ENCODE results near the gene NRG3.
"Not testable (repeated sequence)": the region's sequence is repeated elsewhere in the genome, so short reads cannot be mapped to it uniquely, and the experiment has no call there.

Gene NRG3

GRCh38 chr10:82318534-82318933 lies 443.5 kb downstream of the NRG3 start:
- H3K9me3 ChIP-seq (ENCODE audit: control insufficient read depth, low read length), result no peaks in the 10 kb centered on the region
- DNase-seq, result no peak
- no peaks in the 10 kb centered on the region for H3K4me1 ChIP-seq (ENCODE audit: control insufficient read depth, insufficient read depth, low read length, poor library complexity, severe bottlenecking)
- no peaks in the 10 kb centered on the region for H3K27me3 ChIP-seq (replicated peaks; ENCODE audit: control insufficient read depth, insufficient read depth, low read length, poor library complexity, severe bottlenecking)
- H3K36me3 ChIP-seq (ENCODE audit: control insufficient read depth, insufficient read depth, low read length), result no peaks in the 10 kb centered on the region
- no peak overlapping the region for H3K4me3 ChIP-seq (ENCODE audit: insufficient read depth, low read depth, low read length, poor library complexity, severe bottlenecking)
- no peak overlapping the region for H3K27ac ChIP-seq (ENCODE audit: insufficient read depth, low read length, poor library complexity, severe bottlenecking)

GRCh38 chr10:82319074-82319473 lies 444.1 kb downstream of the NRG3 start:
- Histone ChIP-seq H3K9me3 (ENCODE audit: control insufficient read depth, low read length) (no peaks in the 10 kb centered on the region), H3K27ac (ENCODE audit: insufficient read depth, low read length, poor library complexity, severe bottlenecking) (no peak overlapping the region), H3K4me3 (ENCODE audit: insufficient read depth, low read depth, low read length, poor library complexity, severe bottlenecking) (no peak overlapping the region), H3K27me3 (replicated peaks; ENCODE audit: control insufficient read depth, insufficient read depth, low read length, poor library complexity, severe bottlenecking) (no peaks in the 10 kb centered on the region), H3K4me1 (ENCODE audit: control insufficient read depth, insufficient read depth, low read length, poor library complexity, severe bottlenecking) (no peaks in the 10 kb centered on the region), H3K36me3 (ENCODE audit: control insufficient read depth, insufficient read depth, low read length) (no peaks in the 10 kb centered on the region)
- DNase-seq, result no peak

GRCh38 chr10:82319562-82319961 lies 444.6 kb downstream of the NRG3 start:
- Histone ChIP-seq H3K4me3 (ENCODE audit: insufficient read depth, low read depth, low read length, poor library complexity, severe bottlenecking) (no peak overlapping the region), H3K36me3 (ENCODE audit: control insufficient read depth, insufficient read depth, low read length) (no peaks in the 10 kb centered on the region), H3K4me1 (ENCODE audit: control insufficient read depth, insufficient read depth, low read length, poor library complexity, severe bottlenecking) (no peaks in the 10 kb centered on the region), H3K27ac (ENCODE audit: insufficient read depth, low read length, poor library complexity, severe bottlenecking) (no peak overlapping the region), H3K27me3 (replicated peaks; ENCODE audit: control insufficient read depth, insufficient read depth, low read length, poor library complexity, severe bottlenecking) (no peaks in the 10 kb centered on the region), H3K9me3 (ENCODE audit: control insufficient read depth, low read length) (no peaks in the 10 kb centered on the region)
- no peak for DNase-seq

GRCh38 chr10:82321724-82322123 lies 446.7 kb downstream of the NRG3 start:
- Histone ChIP-seq H3K4me3 (ENCODE audit: insufficient read depth, low read depth, low read length, poor library complexity, severe bottlenecking) (no peak overlapping the region), H3K4me1 (ENCODE audit: control insufficient read depth, insufficient read depth, low read length, poor library complexity, severe bottlenecking) (no peaks in the 10 kb centered on the region), H3K36me3 (ENCODE audit: control insufficient read depth, insufficient read depth, low read length) (no peaks in the 10 kb centered on the region), H3K27ac (ENCODE audit: insufficient read depth, low read length, poor library complexity, severe bottlenecking) (no peak overlapping the region), H3K27me3 (replicated peaks; ENCODE audit: control insufficient read depth, insufficient read depth, low read length, poor library complexity, severe bottlenecking) (no peaks in the 10 kb centered on the region), H3K9me3 (ENCODE audit: control insufficient read depth, low read length) (no peaks in the 10 kb centered on the region)
- no peak for DNase-seq

GRCh38 chr10:82331716-82332115 lies 456.7 kb downstream of the NRG3 start:
- no peaks in the 10 kb centered on the region for H3K9me3 ChIP-seq (ENCODE audit: control insufficient read depth, low read length)
- no peak overlapping the region for H3K4me3 ChIP-seq (ENCODE audit: insufficient read depth, low read depth, low read length, poor library complexity, severe bottlenecking)
- H3K36me3 ChIP-seq (ENCODE audit: control insufficient read depth, insufficient read depth, low read length), result no peaks in the 10 kb centered on the region
- no peak overlapping the region for H3K27ac ChIP-seq (ENCODE audit: insufficient read depth, low read length, poor library complexity, severe bottlenecking)
- H3K4me1 ChIP-seq (ENCODE audit: control insufficient read depth, insufficient read depth, low read length, poor library complexity, severe bottlenecking), result no peaks in the 10 kb centered on the region
- DNase-seq, result no peak
- H3K27me3 ChIP-seq (replicated peaks; ENCODE audit: control insufficient read depth, insufficient read depth, low read length, poor library complexity, severe bottlenecking), result no peaks in the 10 kb centered on the region

DNA sequence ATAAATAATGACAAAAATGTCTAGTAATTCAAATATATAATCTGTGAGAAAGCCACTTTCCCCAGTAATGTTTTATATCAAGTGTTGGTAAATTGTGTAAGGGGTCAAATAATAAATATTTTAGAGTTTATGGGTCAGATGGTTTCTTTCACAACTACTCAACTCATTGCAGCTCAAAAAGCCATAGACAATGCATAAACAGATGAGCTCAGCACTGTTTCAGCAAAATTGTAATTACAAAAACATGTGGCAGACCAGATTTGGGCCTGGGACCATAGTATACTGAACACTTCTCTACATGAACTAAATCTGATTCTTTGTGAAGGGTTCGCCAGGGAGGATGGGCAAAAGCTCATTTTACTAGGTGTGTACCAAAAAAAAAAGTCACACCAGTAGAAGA lies 460.8 kb downstream of the NRG3 start:
- Histone ChIP-seq H3K27ac (ENCODE audit: insufficient read depth, low read length, poor library complexity, severe bottlenecking) (no peak overlapping the region), H3K36me3 (ENCODE audit: control insufficient read depth, insufficient read depth, low read length) (no peaks in the 10 kb centered on the region), H3K27me3 (replicated peaks; ENCODE audit: control insufficient read depth, insufficient read depth, low read length, poor library complexity, severe bottlenecking) (no peaks in the 10 kb centered on the region), H3K4me1 (ENCODE audit: control insufficient read depth, insufficient read depth, low read length, poor library complexity, severe bottlenecking) (no peaks in the 10 kb centered on the region), H3K9me3 (ENCODE audit: control insufficient read depth, low read length) (no peaks in the 10 kb centered on the region), H3K4me3 (ENCODE audit: insufficient read depth, low read depth, low read length, poor library complexity, severe bottlenecking) (no peak overlapping the region)
- DNase-seq, result no peak

- Histone ChIP-seq H3K27me3 (replicated peaks; ENCODE audit: control insufficient read depth, insufficient read depth, low read length, poor library complexity, severe bottlenecking) (no peaks in the 10 kb centered on the region), H3K4me1 (ENCODE audit: control insufficient read depth, insufficient read depth, low read length, poor library complexity, severe bottlenecking) (no peaks in the 10 kb centered on the region), H3K36me3 (ENCODE audit: control insufficient read depth, insufficient read depth, low read length) (no peaks in the 10 kb centered on the region), H3K9me3 (ENCODE audit: control insufficient read depth, low read length) (no peaks in the 10 kb centered on the region), H3K4me3 (ENCODE audit: insufficient read depth, low read depth, low read length, poor library complexity, severe bottlenecking) (no peak overlapping the region), H3K27ac (ENCODE audit: insufficient read depth, low read length, poor library complexity, severe bottlenecking) (no peak overlapping the region)
- no peak for DNase-seq
Observed at GRCh38 chr10:82340166-82340565, 465.2 kb downstream of the NRG3 start.

GRCh38 chr10:82349590-82349989 lies 474.6 kb downstream of the NRG3 start:
- not testable (repeated sequence) for H3K9me3 ChIP-seq (ENCODE audit: control insufficient read depth, low read length); H3K27me3 ChIP-seq (replicated peaks; ENCODE audit: control insufficient read depth, insufficient read depth, low read length, poor library complexity, severe bottlenecking); H3K36me3 ChIP-seq (ENCODE audit: control insufficient read depth, insufficient read depth, low read length); H3K27ac ChIP-seq (ENCODE audit: insufficient read depth, low read length, poor library complexity, severe bottlenecking); H3K4me1 ChIP-seq (ENCODE audit: control insufficient read depth, insufficient read depth, low read length, poor library complexity, severe bottlenecking); H3K4me3 ChIP-seq (ENCODE audit: insufficient read depth, low read depth, low read length, poor library complexity, severe bottlenecking); DNase-seq

- Histone ChIP-seq H3K4me1 (ENCODE audit: control insufficient read depth, insufficient read depth, low read length, poor library complexity, severe bottlenecking) (no peaks in the 10 kb centered on the region), H3K9me3 (ENCODE audit: control insufficient read depth, low read length) (no peaks in the 10 kb centered on the region)
Observed at GRCh38 chr10:82353381-82353780, 478.4 kb downstream of the NRG3 start.

DNA sequence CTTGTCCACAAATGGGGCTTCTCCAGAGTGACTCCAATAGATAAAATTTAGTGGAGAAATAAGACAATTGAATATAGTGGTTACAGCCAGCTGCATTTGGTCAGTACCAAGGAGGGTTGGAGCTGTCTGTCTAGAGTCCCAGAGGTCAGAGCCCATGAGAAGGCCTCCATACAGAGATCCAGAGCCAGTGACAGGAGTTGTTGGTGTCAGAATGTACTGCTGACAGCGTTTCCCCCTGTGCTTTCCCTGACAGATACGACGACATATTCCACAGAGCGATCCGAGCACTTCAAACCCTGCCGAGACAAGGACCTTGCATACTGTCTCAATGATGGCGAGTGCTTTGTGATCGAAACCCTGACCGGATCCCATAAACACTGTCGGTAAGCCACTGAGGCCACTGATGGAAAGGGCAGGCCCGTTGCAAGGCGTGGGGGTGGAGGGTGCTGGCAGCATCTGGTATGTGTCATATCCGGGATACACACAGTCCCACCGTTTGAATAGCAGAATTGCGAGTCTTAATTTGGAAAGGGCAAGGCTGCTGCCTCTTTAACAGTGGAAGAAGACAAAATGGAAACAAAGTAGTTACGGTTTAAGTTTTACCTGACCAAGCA lies 483.6 kb downstream of the NRG3 start:
- Histone ChIP-seq H3K4me3 (ENCODE audit: insufficient read depth, low read depth, low read length, poor library complexity, severe bottlenecking) (no peak overlapping the region), H3K36me3 (ENCODE audit: control insufficient read depth, insufficient read depth, low read length) (no peaks in the 10 kb centered on the region), H3K4me1 (ENCODE audit: control insufficient read depth, insufficient read depth, low read length, poor library complexity, severe bottlenecking) (no peaks in the 10 kb centered on the region), H3K27me3 (replicated peaks; ENCODE audit: control insufficient read depth, insufficient read depth, low read length, poor library complexity, severe bottlenecking) (no peaks in the 10 kb centered on the region), H3K27ac (ENCODE audit: insufficient read depth, low read length, poor library complexity, severe bottlenecking) (no peak overlapping the region), H3K9me3 (ENCODE audit: control insufficient read depth, low read length) (no peaks in the 10 kb centered on the region)
- no peak for DNase-seq

More at GRCh38 chr10:82353381-82353780, 478.4 kb downstream of the NRG3 start:
- Histone ChIP-seq H3K4me3 (ENCODE audit: insufficient read depth, low read depth, low read length, poor library complexity, severe bottlenecking) (no peak overlapping the region), H3K27me3 (replicated peaks; ENCODE audit: control insufficient read depth, insufficient read depth, low read length, poor library complexity, severe bottlenecking) (no peaks in the 10 kb centered on the region), H3K27ac (ENCODE audit: insufficient read depth, low read length, poor library complexity, severe bottlenecking) (no peak overlapping the region), H3K36me3 (ENCODE audit: control insufficient read depth, insufficient read depth, low read length) (no peaks in the 10 kb centered on the region)
- DNase-seq, result no peak
